ENCODE results near the gene CCDC196.
A peak's percentile ranks its signal among the peaks of the same experiment; 100 is the strongest.

CCDC196 gene

GRCh38 chr14:66485910-66486421 lies at the start of gene CCDC196:
Gene CCDC196 (plus strand): TSS chr14:66486371. CDS start chr14:66486503, 132 bp downstream.
- DNase-seq (ENCODE audit: extremely low spot score, insufficient read length, low read depth) (no peak), FAIRE-seq (no peak)

- FAIRE-seq (no peak), DNase-seq (ENCODE audit: extremely low spot score, insufficient read length, low read depth) (no peak)
Measured at GRCh38 chr14:66440801-66441200, 45.4 kb upstream of the CCDC196 start.

- DNase-seq (ENCODE audit: extremely low spot score, insufficient read length, low read depth) (no peak), FAIRE-seq (no peak)
Measured at GRCh38 chr14:66442953-66443571, 43.1 kb upstream of the CCDC196 start.

GRCh38 chr14:66443785-66444184 lies 42.4 kb upstream of the CCDC196 start:
- DNase-seq (ENCODE audit: extremely low spot score, insufficient read length, low read depth) (no peak), FAIRE-seq (no peak)

- no peak for FAIRE-seq
- no peak for DNase-seq (ENCODE audit: extremely low spot score, insufficient read length, low read depth)
Measured at GRCh38 chr14:66444271-66444927, 41.8 kb upstream of the CCDC196 start.

- FAIRE-seq (no peak), DNase-seq (ENCODE audit: extremely low spot score, insufficient read length, low read depth) (no peak)
Measured at GRCh38 chr14:66445936-66446335, 40.2 kb upstream of the CCDC196 start.

- FAIRE-seq (no peak), DNase-seq (ENCODE audit: extremely low spot score, insufficient read length, low read depth) (no peak)
Measured at GRCh38 chr14:66453469-66453868, 32.7 kb upstream of the CCDC196 start.

- FAIRE-seq: no peak
- DNase-seq (ENCODE audit: extremely low spot score, insufficient read length, low read depth): no peak
Measured at GRCh38 chr14:66459603-66460002, 26.6 kb upstream of the CCDC196 start.

- DNase-seq (ENCODE audit: extremely low spot score, insufficient read length, low read depth) (no peak), FAIRE-seq (no peak)
Measured at GRCh38 chr14:66464261-66464660, 21.9 kb upstream of the CCDC196 start.

GRCh38 chr14:66468778-66469367 lies 17.3 kb upstream of the CCDC196 start:
- no peak for FAIRE-seq
- no peak for DNase-seq (ENCODE audit: extremely low spot score, insufficient read length, low read depth)

- FAIRE-seq (no peak), DNase-seq (ENCODE audit: extremely low spot score, insufficient read length, low read depth) (no peak)
Measured at GRCh38 chr14:66471584-66471983, 14.6 kb upstream of the CCDC196 start.

GRCh38 chr14:66472251-66472650 lies 13.9 kb upstream of the CCDC196 start:
- no peak for DNase-seq (ENCODE audit: extremely low spot score, insufficient read length, low read depth)
- FAIRE-seq: no peak

GRCh38 chr14:66473223-66473622 lies 12.9 kb upstream of the CCDC196 start:
- DNase-seq (ENCODE audit: extremely low spot score, insufficient read length, low read depth) (no peak), FAIRE-seq (no peak)

- DNase-seq (ENCODE audit: extremely low spot score, insufficient read length, low read depth) (no peak), FAIRE-seq (no peak)
Measured at GRCh38 chr14:66476964-66477363, 9.2 kb upstream of the CCDC196 start.

- DNase-seq (ENCODE audit: extremely low spot score, insufficient read length, low read depth): no peak
- FAIRE-seq: peak; percentile 51
Measured at GRCh38 chr14:66477567-66477966, 8.6 kb upstream of the CCDC196 start.

GRCh38 chr14:66482873-66483272 lies 3.3 kb upstream of the CCDC196 start:
- no peak for DNase-seq (ENCODE audit: extremely low spot score, insufficient read length, low read depth)
- FAIRE-seq: no peak

- DNase-seq (ENCODE audit: extremely low spot score, insufficient read length, low read depth) (no peak), FAIRE-seq (no peak)
Measured at GRCh38 chr14:66483322-66483721, 2.8 kb upstream of the CCDC196 start.

- no peak for DNase-seq (ENCODE audit: extremely low spot score, insufficient read length, low read depth)
- FAIRE-seq: peak; percentile 24
Measured at GRCh38 chr14:66485029-66485428, 1.1 kb upstream of the CCDC196 start.

- FAIRE-seq: no peak
- no peak for DNase-seq (ENCODE audit: extremely low spot score, insufficient read length, low read depth)
Measured at GRCh38 chr14:66487164-66487563, 993 bp downstream of the CCDC196 start.

GRCh38 chr14:66490143-66491111 lies 4.3 kb downstream of the CCDC196 start:
- FAIRE-seq (no peak), DNase-seq (ENCODE audit: extremely low spot score, insufficient read length, low read depth) (no peak)
